HG02938 (cell line): ENCODE data around the gene SPC24.
"Not testable (repeated sequence)": the region's sequence is repeated elsewhere in the genome, so short reads cannot be mapped to it uniquely, and the experiment has no call there.

ENCODE experiments used
- ATAC-seq: cut with Tn5 transposase; IDR thresholded peaks from one replicate; pipeline ENCODE4 v1.9.1; 2021; ENCODE audit warnings: mild to moderate bottlenecking, moderate library complexity; ENCODE audit not compliant: unreplicated experiment

SPC24 gene

GRCh38 chr19:11192957-11193939, 37.7 kb upstream of the SPC24 start:
- no peak for ATAC-seq

DNA sequence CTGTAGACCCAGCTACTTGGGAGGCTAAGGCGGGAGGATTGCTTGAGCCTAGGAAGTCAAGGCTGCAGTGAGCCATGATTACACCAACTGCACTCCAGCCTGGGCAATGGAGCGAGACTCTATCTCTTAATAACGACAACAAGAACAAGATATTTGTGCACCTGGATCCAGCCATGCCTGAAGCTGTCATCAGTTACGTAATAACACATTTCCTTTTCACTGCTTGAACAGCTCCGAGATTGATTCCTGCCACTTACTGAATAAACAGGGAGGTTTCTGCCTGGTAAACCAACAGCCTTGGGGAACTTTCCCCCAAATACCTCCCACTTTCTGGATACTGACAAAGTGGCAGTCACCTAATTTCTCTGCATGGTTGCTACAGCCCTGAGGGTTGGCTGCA, 36.4 kb upstream of the SPC24 start:
- no peak for ATAC-seq

DNA sequence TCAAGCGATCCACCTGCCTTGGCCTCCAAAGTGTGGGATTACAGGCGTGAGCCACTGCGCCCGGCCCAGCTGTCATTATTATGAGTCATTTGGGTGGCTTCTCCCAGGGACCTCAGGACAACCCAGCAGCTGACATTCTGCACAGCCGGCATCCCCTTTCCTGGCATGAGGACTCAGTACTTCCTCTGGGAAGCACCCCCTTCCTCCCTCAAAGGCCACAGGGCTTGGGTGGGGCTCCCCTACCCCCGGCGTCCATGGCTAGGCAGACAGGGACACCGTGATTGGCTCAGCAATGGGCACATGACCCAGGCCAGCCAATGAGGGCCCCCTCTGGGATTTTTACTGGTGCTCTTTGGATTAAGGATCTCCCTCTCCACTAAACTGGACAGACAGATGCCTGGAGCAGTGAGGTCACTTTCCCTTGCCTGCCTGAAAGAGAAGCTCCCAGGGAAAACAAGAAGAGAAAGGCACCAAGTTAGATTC, 35.7 kb upstream of the SPC24 start:
- no peak for ATAC-seq

GRCh38 chr19:11190501-11190900, 34.9 kb upstream of the SPC24 start:
- no peak for ATAC-seq

GRCh38 chr19:11187441-11187840, 31.9 kb upstream of the SPC24 start:
- ATAC-seq, result no peak

DNA sequence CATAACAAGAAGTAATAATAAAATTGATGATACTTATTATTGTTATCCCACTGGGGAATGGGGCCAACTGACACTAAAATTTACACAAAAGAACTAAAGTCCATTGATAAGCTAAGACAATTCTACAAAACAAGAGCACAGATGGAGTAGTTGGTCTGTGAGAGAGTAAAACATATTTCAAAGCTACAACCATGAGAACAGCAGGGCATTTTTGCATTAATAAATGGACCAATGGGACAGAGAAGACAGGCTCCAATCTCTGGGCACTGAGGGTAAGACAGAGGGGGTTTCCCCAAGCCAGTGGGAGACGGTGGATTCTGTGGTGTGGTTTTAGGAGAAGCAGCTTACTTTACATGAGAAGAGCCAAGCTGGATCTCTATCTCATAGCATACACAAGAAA, 27.4 kb upstream of the SPC24 start:
- ATAC-seq, result no peak

DNA sequence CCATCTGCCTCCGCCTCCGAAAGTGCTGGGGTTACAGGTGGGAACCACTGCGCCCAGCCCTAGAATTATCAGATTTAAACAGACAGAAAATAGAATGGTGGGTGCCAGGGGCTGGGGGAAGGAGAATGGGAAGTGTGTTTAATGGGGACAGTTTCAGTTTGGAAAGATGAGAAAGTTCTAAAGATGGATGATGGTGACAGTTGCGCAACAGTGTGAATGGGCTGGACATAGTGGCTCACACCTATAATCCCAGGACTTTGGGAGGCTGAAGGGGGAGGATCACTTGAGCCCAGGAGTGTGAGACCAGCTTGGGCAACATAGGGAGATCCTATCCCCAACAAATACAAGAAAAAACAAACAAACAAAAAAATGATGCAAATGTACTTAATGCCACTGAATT, 25.9 kb upstream of the SPC24 start:
- no peak for ATAC-seq

GRCh38 chr19:11180975-11181374, 25.4 kb upstream of the SPC24 start:
- not testable (repeated sequence) for ATAC-seq

GRCh38 chr19:11180346-11180745, 24.8 kb upstream of the SPC24 start:
- no peak for ATAC-seq

GRCh38 chr19:11179716-11180297, 24.2 kb upstream of the SPC24 start:
- no peak for ATAC-seq

GRCh38 chr19:11179145-11179465, 23.5 kb upstream of the SPC24 start:
- ATAC-seq, result not testable (repeated sequence)

- ATAC-seq, result no peak
Measured at GRCh38 chr19:11177592-11177991, 22.0 kb upstream of the SPC24 start.

GRCh38 chr19:11176466-11177193, 21.0 kb upstream of the SPC24 start:
- ATAC-seq, result no peak

GRCh38 chr19:11175920-11176319, 20.3 kb upstream of the SPC24 start:
- no peak for ATAC-seq

GRCh38 chr19:11174336-11174735, 18.8 kb upstream of the SPC24 start:
- no peak for ATAC-seq

- no peak for ATAC-seq
Measured at GRCh38 chr19:11173516-11174155, 18.1 kb upstream of the SPC24 start.

GRCh38 chr19:11172576-11172975, 17.0 kb upstream of the SPC24 start:
- ATAC-seq, result no peak

- ATAC-seq, result no peak
Measured at GRCh38 chr19:11171144-11171543, 15.6 kb upstream of the SPC24 start.

- no peak for ATAC-seq
Measured at GRCh38 chr19:11169896-11170678, 14.5 kb upstream of the SPC24 start.

GRCh38 chr19:11168568-11168967, 13.0 kb upstream of the SPC24 start:
- ATAC-seq, result no peak
